ENCODE data around the gene RNF149. TPM values are rescaled to one million over a fixed set of nuclear protein-coding genes. Genes with fewer than 3 reads are reported as not detected.

RNF149 gene
- total and polyA plus RNA-seq, 2 donors (not counting 1 experiment from before 2014, with no cell fraction given): 29.4 to 49.0 TPM

DNA sequence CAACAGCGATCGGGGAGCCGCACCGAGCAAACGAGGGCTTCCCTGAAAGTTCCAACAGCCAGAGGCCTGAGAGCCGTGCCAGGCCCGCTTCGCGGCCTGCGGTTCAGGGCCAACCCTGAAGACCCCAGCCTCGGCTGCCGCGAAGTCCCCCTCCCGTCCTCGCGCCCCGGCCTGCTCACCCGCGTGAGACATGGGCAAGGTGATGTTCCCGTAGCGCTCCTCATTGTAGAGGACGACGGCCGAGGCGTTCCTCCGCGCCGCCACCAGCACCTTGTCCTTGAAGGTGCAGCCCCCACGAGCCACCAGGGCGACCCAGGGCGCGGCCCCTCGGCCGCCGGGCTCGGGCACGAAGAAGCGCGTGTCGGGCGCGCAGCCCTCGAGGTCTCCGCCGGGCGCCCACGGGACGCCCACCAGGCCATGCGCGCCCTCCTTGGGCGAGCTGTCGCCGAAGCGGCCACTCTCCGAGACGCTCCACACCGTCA is 510 bp downstream of the RNF149 start:
- H4K20me1 ChIP-seq (ENCODE audit: control insufficient read depth, extremely low read depth, insufficient read depth, low read length): peaks cover 2% of the 10 kb centered on the region
- H3K36me3 ChIP-seq (ENCODE audit: control insufficient read depth, insufficient read depth, low read length): peaks cover 2% of the 10 kb centered on the region
- no peaks in the 10 kb centered on the region for H3K9me3 ChIP-seq (ENCODE audit: control insufficient read depth, insufficient read depth, low read depth, low read length)
- peak overlapping the region; percentile 99 for H3K4me2 ChIP-seq (ENCODE audit: extremely low read depth, insufficient read depth, low read length)
- H3K27me3 ChIP-seq (ENCODE audit: control insufficient read depth, insufficient read depth, low read length): no peaks in the 10 kb centered on the region
- peak overlapping the region; percentile 56 to 83 (median 73) for H3K4me3 ChIP-seq (replicated peaks in 1 of 4; ENCODE audit: control extremely low read depth in 1 of 4, insufficient read depth in 1 of 4, low read depth in 3 of 4, low read length in 4 of 4)
- H3K9ac ChIP-seq (ENCODE audit: insufficient read depth, low read length): peak overlapping the region; percentile 84
- DNase-seq (ENCODE audit: low read depth in 2 of 2): peak in 1 of 2 donors; percentile 14
- TF ChIP-seq EZH2 (IDR thresholded peaks at IDR 0.05; ENCODE audit: low read length, missing control alignments): no peak
- TF ChIP-seq, protein P1, sequence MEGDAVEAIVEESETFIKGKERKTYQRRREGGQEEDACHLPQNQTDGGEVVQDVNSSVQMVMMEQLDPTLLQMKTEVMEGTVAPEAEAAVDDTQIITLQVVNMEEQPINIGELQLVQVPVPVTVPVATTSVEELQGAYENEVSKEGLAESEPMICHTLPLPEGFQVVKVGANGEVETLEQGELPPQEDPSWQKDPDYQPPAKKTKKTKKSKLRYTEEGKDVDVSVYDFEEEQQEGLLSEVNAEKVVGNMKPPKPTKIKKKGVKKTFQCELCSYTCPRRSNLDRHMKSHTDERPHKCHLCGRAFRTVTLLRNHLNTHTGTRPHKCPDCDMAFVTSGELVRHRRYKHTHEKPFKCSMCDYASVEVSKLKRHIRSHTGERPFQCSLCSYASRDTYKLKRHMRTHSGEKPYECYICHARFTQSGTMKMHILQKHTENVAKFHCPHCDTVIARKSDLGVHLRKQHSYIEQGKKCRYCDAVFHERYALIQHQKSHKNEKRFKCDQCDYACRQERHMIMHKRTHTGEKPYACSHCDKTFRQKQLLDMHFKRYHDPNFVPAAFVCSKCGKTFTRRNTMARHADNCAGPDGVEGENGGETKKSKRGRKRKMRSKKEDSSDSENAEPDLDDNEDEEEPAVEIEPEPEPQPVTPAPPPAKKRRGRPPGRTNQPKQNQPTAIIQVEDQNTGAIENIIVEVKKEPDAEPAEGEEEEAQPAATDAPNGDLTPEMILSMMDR (conservative IDR thresholded peaks at IDR 0.05 in 1 of 2, IDR thresholded peaks at IDR 0.05 in 1 of 2; ENCODE audit: low read depth in 1 of 2, low read length in 2 of 2): no peak
- H3K79me2 ChIP-seq (ENCODE audit: control insufficient read depth, insufficient read depth, low read length): peaks cover 52% of the 10 kb centered on the region
- peaks cover 9% of the 10 kb centered on the region for H3K4me1 ChIP-seq (ENCODE audit: control insufficient read depth, extremely low read depth, insufficient read depth, low read length)
- H3K27ac ChIP-seq (ENCODE audit: insufficient read depth, low read length): peak overlapping the region; percentile 68
- H2AFZ ChIP-seq (ENCODE audit: low read length): peak overlapping the region; percentile 37

DNA sequence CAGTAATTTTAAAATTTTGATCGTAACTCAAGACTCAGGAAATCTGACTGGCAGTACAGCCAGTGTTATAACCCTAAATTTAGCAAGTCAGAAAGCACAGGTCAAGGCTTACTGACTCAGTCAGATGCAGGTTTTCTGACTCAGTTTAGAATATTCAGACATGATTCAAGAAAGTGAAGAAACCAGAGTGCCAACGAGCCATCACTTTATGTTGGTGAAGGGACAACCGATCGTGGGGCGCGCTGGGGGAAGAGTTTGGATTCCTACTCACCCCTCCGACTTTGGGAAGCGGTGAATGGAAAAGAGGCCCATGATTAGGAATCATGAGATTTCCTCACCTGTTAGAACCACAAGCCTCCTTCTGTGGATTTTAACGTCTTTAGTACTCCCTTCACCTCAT is 998 bp downstream of the RNF149 start:
- Histone ChIP-seq H3K79me2 (ENCODE audit: control insufficient read depth, insufficient read depth, low read length) (peaks cover 57% of the 10 kb centered on the region), H3K9ac (ENCODE audit: insufficient read depth, low read length) (peak overlapping the region; percentile 84), H4K20me1 (ENCODE audit: control insufficient read depth, extremely low read depth, insufficient read depth, low read length) (peaks cover 2% of the 10 kb centered on the region), H3K36me3 (ENCODE audit: control insufficient read depth, insufficient read depth, low read length) (peaks cover 2% of the 10 kb centered on the region), H3K27me3 (ENCODE audit: control insufficient read depth, insufficient read depth, low read length) (no peaks in the 10 kb centered on the region), H3K9me3 (ENCODE audit: control insufficient read depth, insufficient read depth, low read depth, low read length) (no peaks in the 10 kb centered on the region), H3K27ac (ENCODE audit: insufficient read depth, low read length) (peak overlapping the region; percentile 68), H2AFZ (ENCODE audit: low read length) (peak overlapping the region; percentile 37), H3K4me2 (ENCODE audit: extremely low read depth, insufficient read depth, low read length) (peak overlapping the region; percentile 99), H3K4me1 (ENCODE audit: control insufficient read depth, extremely low read depth, insufficient read depth, low read length) (peaks cover 9% of the 10 kb centered on the region), H3K4me3 (replicated peaks in 1 of 4; ENCODE audit: control extremely low read depth in 1 of 4, insufficient read depth in 1 of 4, low read depth in 3 of 4, low read length in 4 of 4) (peak overlapping the region; percentile 56 to 83 (median 73))
- TF ChIP-seq EZH2 (IDR thresholded peaks at IDR 0.05; ENCODE audit: low read length, missing control alignments): no peak
- TF ChIP-seq, protein P1 (conservative IDR thresholded peaks at IDR 0.05 in 1 of 2, IDR thresholded peaks at IDR 0.05 in 1 of 2; ENCODE audit: low read depth in 1 of 2, low read length in 2 of 2): no peak
- DNase-seq (ENCODE audit: low read depth in 2 of 2): no peak

DNA sequence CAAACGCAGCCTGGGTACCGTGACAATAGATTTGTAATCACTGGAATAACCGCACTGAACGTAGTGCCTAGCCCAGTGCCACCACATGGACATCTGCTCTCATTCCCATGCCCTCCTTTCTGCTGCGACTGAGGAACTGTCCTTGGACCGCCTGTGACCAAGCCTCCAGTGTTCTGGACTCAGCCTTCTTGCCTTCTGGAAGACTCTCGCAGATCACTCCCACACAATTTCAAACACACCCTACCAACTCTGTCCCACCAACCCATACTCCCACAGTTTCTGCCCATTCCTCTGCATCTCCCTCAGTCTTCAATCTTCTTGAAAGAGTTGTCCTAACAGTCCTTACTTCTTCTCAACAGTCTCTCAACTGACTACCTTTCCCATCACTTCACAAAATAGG is 2.1 kb downstream of the RNF149 start:
- H4K20me1 ChIP-seq (ENCODE audit: control insufficient read depth, extremely low read depth, insufficient read depth, low read length): peaks cover 2% of the 10 kb centered on the region
- H2AFZ ChIP-seq (ENCODE audit: low read length): no peak overlapping the region
- DNase-seq (ENCODE audit: low read depth in 2 of 2): no peak
- H3K79me2 ChIP-seq (ENCODE audit: control insufficient read depth, insufficient read depth, low read length): peaks cover 67% of the 10 kb centered on the region
- no peaks in the 10 kb centered on the region for H3K9me3 ChIP-seq (ENCODE audit: control insufficient read depth, insufficient read depth, low read depth, low read length)
- no peak for TF ChIP-seq EZH2 (IDR thresholded peaks at IDR 0.05; ENCODE audit: low read length, missing control alignments)
- TF ChIP-seq, protein P1 (conservative IDR thresholded peaks at IDR 0.05 in 1 of 2, IDR thresholded peaks at IDR 0.05 in 1 of 2; ENCODE audit: low read depth in 1 of 2, low read length in 2 of 2): no peak
- H3K27ac ChIP-seq (ENCODE audit: insufficient read depth, low read length): peak overlapping the region; percentile 68
- H3K9ac ChIP-seq (ENCODE audit: insufficient read depth, low read length): peak overlapping the region; percentile 34
- peaks cover 2% of the 10 kb centered on the region for H3K36me3 ChIP-seq (ENCODE audit: control insufficient read depth, insufficient read depth, low read length)
- peaks cover 9% of the 10 kb centered on the region for H3K4me1 ChIP-seq (ENCODE audit: control insufficient read depth, extremely low read depth, insufficient read depth, low read length)
- peak overlapping the region; percentile 99 for H3K4me2 ChIP-seq (ENCODE audit: extremely low read depth, insufficient read depth, low read length)
- H3K4me3 ChIP-seq (replicated peaks in 1 of 4; ENCODE audit: control extremely low read depth in 1 of 4, insufficient read depth in 1 of 4, low read depth in 3 of 4, low read length in 4 of 4): peak overlapping the region; percentile 56 to 83 (median 73)
- no peaks in the 10 kb centered on the region for H3K27me3 ChIP-seq (ENCODE audit: control insufficient read depth, insufficient read depth, low read length)
